Stimulated activated CD8-positive, alpha-beta memory T cell treated with anti-CD3 and anti-CD28 coated beads, Interleukin-2, amount 100 ng/mL, for 48 hours (primary cell): ENCODE results near the gene MRPL54.

Experiments
- DNase-seq, 2 donors: peaks; one replicate each; pipeline ENCODE4 v3.0.0-alpha.2; 2020; ENCODE audit warnings: low read depth in 2 of 2

MRPL54 gene

GRCh38 chr19:3785451-3785937, 23.0 kb downstream of the MRPL54 start:
- no peak for DNase-seq

DNA sequence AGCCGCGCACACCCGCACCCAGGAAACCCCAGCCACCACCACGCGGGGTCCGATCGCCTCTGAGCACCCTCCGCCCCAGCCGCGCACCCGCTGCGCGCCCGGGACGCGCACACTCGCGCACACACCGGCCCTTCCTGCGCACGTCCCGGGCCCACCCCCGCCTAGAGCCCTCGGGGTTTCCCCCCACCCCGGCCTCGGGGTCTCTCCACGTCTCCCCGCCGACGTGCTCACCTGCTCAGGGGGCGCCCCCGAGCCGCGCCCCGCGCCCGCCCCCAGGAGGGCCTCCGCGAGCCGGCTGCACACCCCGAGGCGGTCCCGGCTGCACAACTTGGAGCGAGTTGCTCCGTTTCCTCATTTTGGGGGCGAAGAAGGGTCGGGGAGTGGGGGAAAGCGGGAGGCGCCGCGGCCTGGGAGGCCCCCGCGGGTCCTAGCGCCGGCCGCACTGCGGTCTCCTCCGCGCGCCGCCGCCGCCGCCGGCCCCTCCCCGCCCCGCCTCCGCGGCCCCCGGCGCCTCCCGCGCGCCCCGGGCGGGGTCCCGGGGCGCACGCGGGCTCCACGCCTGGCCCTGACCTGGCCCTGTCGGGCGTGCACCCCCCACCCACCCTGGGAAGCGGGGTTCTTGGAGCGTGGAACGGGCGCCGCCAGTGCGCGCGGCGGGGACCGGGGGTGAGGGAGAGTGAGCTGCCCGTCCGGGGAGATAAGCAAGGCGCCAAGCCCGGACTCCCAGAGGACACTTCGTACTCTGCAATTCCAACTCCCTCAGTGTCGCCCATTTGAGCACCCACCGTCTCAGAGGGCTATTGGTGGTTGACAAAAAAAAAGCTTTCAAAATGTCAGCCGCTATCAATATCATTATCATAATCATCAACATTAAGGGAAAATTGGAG, 23.7 kb downstream of the MRPL54 start, which contains the start of gene MATK:
Gene MATK (minus strand): TSS at position 444 of the 887 bp plus-strand sequence. CDS start 1,246 bp downstream, outside the sequence.
- no peak for DNase-seq

- no peak for DNase-seq
These were observed 26.7 kb downstream of the MRPL54 start for GRCh38 chr19:3788996-3789778.

DNA sequence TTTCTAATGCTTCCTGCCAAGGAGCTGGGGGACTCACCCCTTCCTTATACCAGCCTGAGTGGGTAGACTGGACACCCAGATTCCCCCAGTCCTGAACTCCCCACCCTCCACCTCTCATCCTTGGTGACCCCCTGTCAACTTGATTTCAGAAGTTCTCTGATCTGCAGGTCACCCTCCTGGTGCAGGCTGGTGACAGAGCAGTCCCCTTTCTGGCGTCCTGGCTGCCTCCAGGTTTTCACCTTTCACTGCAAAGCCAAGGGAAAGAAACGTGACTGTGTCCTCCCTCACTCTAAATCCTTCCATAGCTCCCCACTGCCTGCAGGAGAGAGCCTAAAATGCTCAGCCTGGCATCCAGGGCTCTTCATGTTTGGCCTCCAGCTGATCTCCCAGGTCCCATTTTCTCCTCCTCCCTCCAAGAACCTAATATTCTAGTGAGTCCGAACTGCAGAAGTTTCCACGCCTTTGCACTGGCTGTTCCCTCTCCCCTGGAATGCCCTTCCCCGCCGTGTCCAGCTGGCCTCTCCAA, 27.8 kb downstream of the MRPL54 start:
- DNase-seq = no peak

DNA sequence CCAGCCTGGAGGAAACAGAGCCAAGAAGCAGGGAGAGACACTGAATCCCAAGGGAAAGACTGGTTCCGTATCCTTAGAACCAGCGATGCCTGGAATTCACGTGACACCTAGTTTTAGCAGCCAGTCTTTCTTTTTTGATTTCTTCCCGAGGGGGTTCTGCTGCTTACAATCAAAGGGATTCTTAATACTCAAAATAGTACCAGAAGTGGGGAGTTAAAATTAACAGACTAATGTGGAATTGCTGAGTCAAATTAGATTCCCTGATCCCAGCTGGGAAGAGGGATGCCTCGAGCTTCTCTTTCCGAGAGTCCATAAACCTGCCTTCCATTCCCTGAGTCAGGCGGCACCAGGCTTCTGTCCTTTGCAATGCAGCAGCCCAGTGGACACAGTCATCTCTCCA, 28.5 kb downstream of the MRPL54 start:
- DNase-seq = no peak

GRCh38 chr19:3792114-3792513, 29.6 kb downstream of the MRPL54 start:
- no peak for DNase-seq

DNA sequence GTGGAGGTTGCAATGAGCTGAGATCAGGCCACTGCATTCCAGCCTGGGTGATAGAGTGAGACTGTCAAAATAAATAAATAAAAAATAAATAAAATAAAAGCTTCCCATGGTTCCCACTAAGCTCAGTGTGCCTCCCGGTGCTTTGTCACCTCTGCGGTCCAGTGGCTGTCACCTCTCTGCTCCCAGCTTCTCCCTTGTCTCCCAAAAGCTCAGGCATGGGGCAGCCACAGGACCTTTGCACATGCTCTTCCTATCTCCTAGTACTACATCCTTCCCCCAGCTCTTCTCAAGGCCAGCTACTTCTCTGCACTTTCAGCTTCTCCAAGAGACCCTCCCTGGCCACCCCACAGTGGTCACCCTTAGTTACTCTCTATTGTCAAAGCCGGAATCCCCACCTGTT, 31.3 kb downstream of the MRPL54 start:
- no peak for DNase-seq

DNA sequence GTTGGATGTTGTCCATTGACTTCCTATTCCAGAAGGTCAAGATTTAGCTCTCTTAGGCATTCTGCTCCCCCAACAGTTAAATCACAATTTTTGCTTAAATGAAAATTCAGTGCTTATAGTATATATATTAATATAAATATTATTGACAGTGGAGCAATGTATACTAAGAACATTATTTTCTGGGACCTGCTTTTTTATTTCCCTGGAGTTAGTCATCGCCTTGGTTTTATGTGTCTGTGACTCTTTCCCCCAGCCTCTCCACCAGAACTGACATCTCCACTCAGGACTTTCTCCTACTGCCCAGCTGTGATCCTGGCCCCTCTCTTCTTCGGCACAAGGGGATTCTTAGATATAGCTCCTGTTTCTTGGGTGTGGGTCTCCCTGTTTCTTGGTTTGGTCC, 33.9 kb downstream of the MRPL54 start:
- no peak for DNase-seq

- no peak for DNase-seq
These were observed 35.7 kb downstream of the MRPL54 start for GRCh38 chr19:3798137-3798536.

DNA sequence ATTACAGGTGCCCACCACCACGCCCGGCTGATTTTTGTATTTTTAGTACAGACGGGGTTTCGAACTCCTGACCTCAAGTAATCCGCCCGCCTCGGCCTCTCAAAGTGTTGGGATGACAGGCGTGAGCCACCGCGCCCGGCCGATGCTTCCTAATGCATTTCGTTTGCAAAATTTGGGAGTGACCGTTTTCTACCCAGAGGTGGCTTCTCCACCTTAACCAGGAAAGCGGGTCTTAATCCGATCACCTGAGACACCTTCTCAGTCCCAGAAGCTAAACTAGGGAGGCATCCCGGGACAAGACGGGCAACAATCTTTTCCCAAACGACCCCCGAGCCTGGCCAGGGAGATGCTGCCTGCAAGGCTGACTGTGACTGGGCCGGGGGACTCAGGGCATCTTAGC, 38.5 kb downstream of the MRPL54 start:
- DNase-seq = no peak

GRCh38 chr19:3801412-3802096, 39.1 kb downstream of the MRPL54 start:
- DNase-seq = peak; percentile 46 to 53

DNA sequence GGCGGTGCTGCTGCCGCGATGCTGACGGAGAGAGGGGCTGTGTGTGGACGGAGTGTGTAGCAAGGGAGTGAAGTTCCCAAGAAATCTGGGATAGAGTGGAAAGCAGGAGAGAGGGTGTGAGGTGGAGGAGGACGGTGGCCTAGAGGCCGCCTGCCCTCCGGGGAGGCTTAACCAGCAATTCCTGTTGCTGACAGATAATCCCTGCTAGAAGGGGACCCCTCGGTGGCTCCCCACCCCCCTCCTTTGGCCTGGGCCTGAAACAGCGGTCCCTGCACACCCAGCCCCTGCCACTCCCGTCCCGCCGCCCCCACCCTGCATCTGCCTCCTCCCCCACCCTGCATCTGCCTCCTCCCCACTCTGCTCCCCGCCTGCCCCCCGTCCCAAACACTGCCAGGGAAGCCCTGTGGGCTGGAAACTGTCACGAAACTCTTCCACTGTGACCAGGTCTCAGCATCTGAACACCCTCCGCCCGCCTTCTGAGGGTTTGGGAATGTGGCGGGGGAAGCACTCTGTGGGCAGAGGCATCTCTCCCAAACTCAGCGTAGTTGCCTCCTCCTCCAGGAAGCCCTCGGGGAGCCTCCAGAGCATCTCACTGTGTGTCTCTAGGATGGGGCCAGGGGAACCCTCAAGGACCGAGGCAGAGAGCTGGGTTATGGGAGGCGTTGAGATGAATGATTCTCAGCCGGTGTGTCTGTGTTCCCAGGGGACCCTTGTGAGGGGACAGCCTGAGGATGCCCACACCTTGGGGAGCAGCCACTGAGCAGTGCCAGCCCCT, 40.8 kb downstream of the MRPL54 start:
- DNase-seq = no peak

GRCh38 chr19:3803986-3804385, 41.5 kb downstream of the MRPL54 start:
- no peak for DNase-seq

GRCh38 chr19:3804429-3804828, 41.9 kb downstream of the MRPL54 start:
- DNase-seq = no peak

DNA sequence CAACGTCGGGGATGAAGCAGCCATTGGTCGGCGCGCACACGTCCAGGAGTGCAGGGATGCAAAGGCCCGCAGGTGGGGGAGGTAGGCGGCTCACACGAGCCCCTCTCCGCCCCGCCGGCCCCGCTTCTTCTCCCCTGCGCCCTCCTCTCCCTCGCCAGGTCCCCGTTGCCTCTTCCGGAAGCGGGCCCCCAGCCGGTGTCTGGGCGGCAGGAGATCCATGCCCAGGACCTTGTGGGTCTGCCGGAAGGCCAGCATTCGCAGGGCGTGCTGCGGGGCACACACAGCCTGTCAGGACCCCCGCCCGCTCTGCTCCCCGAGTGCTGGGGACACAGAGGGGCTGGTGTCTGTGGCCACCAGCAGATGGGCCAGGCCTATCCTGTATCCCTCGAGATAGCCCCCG, 43.4 kb downstream of the MRPL54 start:
- no peak for DNase-seq

DNA sequence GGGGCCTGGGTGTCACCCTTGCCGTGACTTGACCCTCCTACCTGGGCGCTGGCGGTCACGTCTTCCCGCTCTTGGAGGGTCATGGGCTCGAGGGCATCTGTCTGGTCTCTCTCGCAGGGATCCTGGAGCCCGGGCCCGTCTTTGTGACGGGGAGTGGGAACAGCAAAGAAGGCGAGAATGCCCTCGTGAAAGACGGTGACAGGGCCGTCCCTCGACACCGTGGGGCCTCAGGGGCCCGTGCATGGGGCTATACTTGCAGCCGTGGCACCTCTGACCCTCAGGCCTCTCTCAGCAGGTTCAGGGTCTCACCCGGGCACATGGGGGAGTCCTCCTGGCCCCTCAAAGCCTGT, 44.6 kb downstream of the MRPL54 start:
- no peak for DNase-seq

DNA sequence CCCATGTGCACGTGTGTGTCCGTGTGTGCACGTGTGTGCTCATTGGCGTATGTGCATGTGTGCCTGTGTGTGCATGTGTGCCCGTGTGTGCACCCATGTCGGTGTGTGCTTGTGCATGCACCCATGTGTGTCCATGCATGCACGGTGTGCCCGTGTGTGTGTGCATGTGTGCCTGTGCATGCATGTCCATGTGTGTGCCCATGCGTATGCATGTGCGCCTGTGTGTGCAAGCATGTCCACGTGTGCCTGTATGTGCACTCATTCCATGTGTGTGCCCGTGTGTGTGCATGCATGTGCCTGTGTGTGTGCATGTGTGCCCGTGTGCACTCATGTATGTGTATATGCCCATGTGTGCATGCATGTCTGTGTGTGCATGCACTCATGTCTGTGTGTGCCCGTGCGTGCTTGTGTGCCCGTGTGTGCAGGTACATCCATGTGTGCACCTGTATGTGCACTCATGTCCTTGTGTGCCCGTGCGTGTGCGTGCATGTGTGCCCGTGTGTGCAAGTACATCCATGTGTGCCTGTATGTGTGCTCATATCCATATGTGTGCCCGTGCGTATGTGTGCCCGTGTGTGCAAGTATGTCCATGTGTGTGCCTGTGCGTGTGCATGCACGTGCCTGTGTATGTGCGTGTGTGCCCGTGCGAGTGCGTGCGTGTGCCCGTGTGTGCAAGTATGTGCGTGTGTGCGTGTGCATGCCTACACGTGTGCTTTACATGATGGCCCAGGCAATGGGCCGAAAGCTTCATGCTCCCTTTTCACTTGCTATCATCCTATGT, 45.3 kb downstream of the MRPL54 start:
- DNase-seq = no peak

- DNase-seq = no peak
These were observed 46.1 kb downstream of the MRPL54 start for GRCh38 chr19:3808420-3809143.

GRCh38 chr19:3809881-3810707, 47.6 kb downstream of the MRPL54 start:
- DNase-seq = no peak
